Measurements from ENCODE around the gene RPL13A. TPM values are rescaled to one million over a fixed set of nuclear protein-coding genes. Genes with fewer than 3 reads are reported as not detected.

The RPL13A gene
- total RNA-seq, 1 donor from 2014 or later, result 2,665 TPM

- Mint-ChIP-seq H3K4me3 (ENCODE audit: low read depth) (no peak overlapping the region), H3K27ac (no peak overlapping the region), H3K36me3 (ENCODE audit: insufficient read depth) (no peaks in the 10 kb centered on the region), H3K9me3 (ENCODE audit: low read depth) (no peaks in the 10 kb centered on the region), H3K27me3 (peaks cover 13% of the 10 kb centered on the region), H3K4me1 (ENCODE audit: low read depth) (peaks cover 4% of the 10 kb centered on the region)
- TF ChIP-seq CTCF (IDR thresholded peaks at IDR 0.05; ENCODE audit: unreplicated experiment), result no peak
- no peak for DNase-seq (ENCODE audit: low spot score, unreplicated experiment)
Measured at GRCh38 chr19:49479975-49480628, 7.3 kb upstream of the RPL13A start.

- DNase-seq (ENCODE audit: low spot score, unreplicated experiment), result no peak
- no peaks in the 10 kb centered on the region for H3K9me3 Mint-ChIP-seq (ENCODE audit: low read depth)
- H3K27ac Mint-ChIP-seq, result peak overlapping the region; percentile 87
- TF ChIP-seq CTCF (IDR thresholded peaks at IDR 0.05; ENCODE audit: unreplicated experiment), result no peak
- no peaks in the 10 kb centered on the region for H3K36me3 Mint-ChIP-seq (ENCODE audit: insufficient read depth)
- H3K4me1 Mint-ChIP-seq (ENCODE audit: low read depth), result peaks cover 4% of the 10 kb centered on the region
- H3K4me3 Mint-ChIP-seq (ENCODE audit: low read depth), result no peak overlapping the region
- peaks cover 3% of the 10 kb centered on the region for H3K27me3 Mint-ChIP-seq
Measured at GRCh38 chr19:49481020-49481683, 6.3 kb upstream of the RPL13A start.

GRCh38 chr19:49486232-49486631 is 1.2 kb upstream of the RPL13A start:
- H3K27ac Mint-ChIP-seq, result peak overlapping the region; percentile 69
- no peaks in the 10 kb centered on the region for H3K9me3 Mint-ChIP-seq (ENCODE audit: low read depth)
- TF ChIP-seq CTCF (IDR thresholded peaks at IDR 0.05; ENCODE audit: unreplicated experiment), result no peak
- DNase-seq (ENCODE audit: low spot score, unreplicated experiment), result no peak
- H3K36me3 Mint-ChIP-seq (ENCODE audit: insufficient read depth), result peaks cover 16% of the 10 kb centered on the region
- H3K4me1 Mint-ChIP-seq (ENCODE audit: low read depth), result peaks cover 14% of the 10 kb centered on the region
- no peaks in the 10 kb centered on the region for H3K27me3 Mint-ChIP-seq
- H3K4me3 Mint-ChIP-seq (ENCODE audit: low read depth), result peak overlapping the region; percentile 35

- peak overlapping the region; percentile 96 for H3K27ac Mint-ChIP-seq
- TF ChIP-seq CTCF (IDR thresholded peaks at IDR 0.05; ENCODE audit: unreplicated experiment), result peak; percentile 34
Measured at GRCh38 chr19:49486710-49487276, 615 bp upstream of the RPL13A start.

GRCh38 chr19:49488046-49488862 is 846 bp downstream of the RPL13A start:
- peak overlapping the region; percentile 96 for H3K27ac Mint-ChIP-seq
- TF ChIP-seq CTCF (IDR thresholded peaks at IDR 0.05; ENCODE audit: unreplicated experiment), result no peak
- H3K9me3 Mint-ChIP-seq (ENCODE audit: low read depth), result no peaks in the 10 kb centered on the region
- H3K4me1 Mint-ChIP-seq (ENCODE audit: low read depth), result peaks cover 14% of the 10 kb centered on the region
- H3K36me3 Mint-ChIP-seq (ENCODE audit: insufficient read depth), result peaks cover 28% of the 10 kb centered on the region
- H3K27me3 Mint-ChIP-seq, result no peaks in the 10 kb centered on the region
- DNase-seq (ENCODE audit: low spot score, unreplicated experiment), result no peak
- peak overlapping the region; percentile 97 for H3K4me3 Mint-ChIP-seq (ENCODE audit: low read depth)

More at GRCh38 chr19:49486710-49487276, 615 bp upstream of the RPL13A start:
- no peak for DNase-seq (ENCODE audit: low spot score, unreplicated experiment)
- Mint-ChIP-seq H3K27me3 (no peaks in the 10 kb centered on the region), H3K4me1 (ENCODE audit: low read depth) (peaks cover 14% of the 10 kb centered on the region), H3K36me3 (ENCODE audit: insufficient read depth) (peaks cover 18% of the 10 kb centered on the region), H3K4me3 (ENCODE audit: low read depth) (peak overlapping the region; percentile 97), H3K9me3 (ENCODE audit: low read depth) (no peaks in the 10 kb centered on the region)
